DMS53 (cell line): ENCODE measurements around the gene MXRA5.
"Not testable (repeated sequence)": the region's sequence is repeated elsewhere in the genome, so short reads cannot be mapped to it uniquely, and the experiment has no call there.

Experiments
- DNase-seq: peaks from one replicate; lab custom pipeline; 2025; lab: John Stamatoyannopoulos, UW

Gene MXRA5

GRCh38 chrX:3346501-3347259, at the start of gene MXRA5:
Gene MXRA5, minus strand, starts transcription at chrX:3346652. Its CDS starts 2,819 bp downstream, at chrX:3343833.
- no peak for DNase-seq

DNA sequence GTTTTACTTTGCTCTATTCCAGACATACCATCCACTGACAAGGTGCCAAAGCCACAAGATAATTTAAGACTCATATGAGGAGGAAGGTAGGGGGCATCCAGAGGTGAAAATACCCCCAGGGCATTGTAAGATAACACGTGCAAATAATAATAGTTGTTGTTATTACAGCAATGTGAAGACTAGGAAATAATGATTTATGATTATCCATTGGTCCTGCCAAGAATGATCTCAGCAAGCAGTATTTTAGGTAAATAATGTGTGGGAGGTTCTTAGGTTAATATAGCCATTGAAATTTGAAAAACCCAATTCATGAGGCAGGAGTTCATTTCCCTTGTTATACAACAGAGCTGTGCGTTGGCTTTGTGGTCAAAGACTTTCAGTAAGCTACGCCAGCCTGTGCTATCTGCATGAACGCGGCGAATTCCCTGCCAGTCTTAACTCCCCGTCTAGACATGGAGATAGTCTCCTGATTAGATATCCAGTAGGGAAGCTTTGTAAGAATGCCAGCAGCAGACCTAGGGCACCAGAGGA, 47.2 kb upstream of the MXRA5 start:
- no peak for DNase-seq

DNA sequence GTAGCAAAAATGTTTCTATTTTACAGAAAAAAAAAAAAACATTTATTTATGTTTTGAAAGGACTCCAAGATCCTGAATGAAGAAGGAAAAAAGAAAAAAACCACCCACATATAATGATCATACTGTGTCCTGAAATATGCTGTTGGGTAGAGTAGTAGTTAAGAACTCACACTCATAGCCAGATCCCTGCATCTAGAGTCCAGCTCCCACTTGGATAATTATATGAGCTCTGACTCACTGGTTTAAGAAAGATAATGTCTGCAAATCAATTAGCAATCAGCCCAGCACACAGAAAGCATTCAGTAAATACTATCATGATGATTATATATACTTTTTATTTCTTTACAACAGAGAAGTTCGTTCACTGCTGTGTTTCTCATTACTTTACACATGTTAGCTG, 46.7 kb upstream of the MXRA5 start:
- no peak for DNase-seq

- DNase-seq, result no peak
Measured at GRCh38 chrX:3388457-3388856, 42.0 kb upstream of the MXRA5 start.

DNA sequence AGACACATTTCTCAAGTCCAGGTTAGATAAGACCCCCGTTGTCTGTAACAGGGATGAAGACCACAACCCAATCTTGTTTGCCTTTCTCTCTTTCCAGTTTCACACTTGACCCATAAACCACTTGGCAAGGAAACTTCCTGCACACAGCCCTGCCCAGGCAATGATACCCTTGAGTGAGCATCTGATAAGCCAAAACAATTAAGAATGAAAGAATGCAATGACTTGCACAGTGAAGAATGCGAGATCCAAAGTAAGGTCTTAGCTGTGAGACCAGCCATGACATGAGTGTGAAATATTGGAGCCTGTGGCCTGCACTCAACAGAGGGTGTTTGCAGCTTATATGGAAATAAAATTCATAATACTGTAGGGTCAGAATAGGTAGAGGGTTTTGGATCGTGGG, 37.9 kb upstream of the MXRA5 start:
- DNase-seq, result no peak

DNA sequence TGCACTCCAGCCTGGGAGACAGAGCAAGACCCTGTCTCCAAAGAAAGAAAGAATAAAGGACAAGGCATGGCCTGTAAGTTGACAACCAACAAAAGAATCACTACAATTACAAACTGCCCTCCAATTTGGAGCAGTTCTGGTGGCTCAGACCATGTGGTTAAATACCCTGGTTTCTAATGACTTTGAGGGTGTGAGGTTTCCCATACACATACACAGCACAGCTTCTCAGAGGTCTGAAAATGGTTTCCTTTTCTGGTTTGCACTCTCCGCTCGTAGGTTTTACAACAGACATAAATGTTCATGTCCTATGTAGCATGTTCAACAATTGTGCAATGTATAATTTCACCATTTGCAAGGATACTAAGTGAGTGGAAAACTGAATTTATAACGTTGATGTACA, 34.2 kb upstream of the MXRA5 start:
- DNase-seq, result no peak

- no peak for DNase-seq
Measured at GRCh38 chrX:3379111-3379510, 32.7 kb upstream of the MXRA5 start.

- DNase-seq, result no peak
Measured at GRCh38 chrX:3378156-3378555, 31.7 kb upstream of the MXRA5 start.

DNA sequence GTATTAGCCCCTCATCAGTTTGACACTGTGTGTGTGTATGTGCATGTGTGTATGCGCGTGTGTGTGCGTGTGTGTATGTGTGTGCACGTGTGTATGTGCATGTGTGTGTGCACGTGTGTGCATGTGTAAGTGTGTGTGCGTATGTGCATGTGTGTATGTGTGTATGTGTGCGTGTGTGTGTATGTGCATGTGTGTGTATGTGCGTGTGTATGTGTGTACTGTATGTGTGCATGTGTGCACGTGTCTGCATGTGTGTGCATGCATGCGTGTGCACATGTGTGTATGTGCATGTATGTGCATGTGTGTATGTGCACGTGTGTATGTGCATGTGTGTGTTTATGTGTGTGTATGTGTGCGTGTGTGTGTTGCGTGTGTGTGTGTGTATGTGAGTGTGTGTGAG, 31.1 kb upstream of the MXRA5 start:
- no peak for DNase-seq

DNA sequence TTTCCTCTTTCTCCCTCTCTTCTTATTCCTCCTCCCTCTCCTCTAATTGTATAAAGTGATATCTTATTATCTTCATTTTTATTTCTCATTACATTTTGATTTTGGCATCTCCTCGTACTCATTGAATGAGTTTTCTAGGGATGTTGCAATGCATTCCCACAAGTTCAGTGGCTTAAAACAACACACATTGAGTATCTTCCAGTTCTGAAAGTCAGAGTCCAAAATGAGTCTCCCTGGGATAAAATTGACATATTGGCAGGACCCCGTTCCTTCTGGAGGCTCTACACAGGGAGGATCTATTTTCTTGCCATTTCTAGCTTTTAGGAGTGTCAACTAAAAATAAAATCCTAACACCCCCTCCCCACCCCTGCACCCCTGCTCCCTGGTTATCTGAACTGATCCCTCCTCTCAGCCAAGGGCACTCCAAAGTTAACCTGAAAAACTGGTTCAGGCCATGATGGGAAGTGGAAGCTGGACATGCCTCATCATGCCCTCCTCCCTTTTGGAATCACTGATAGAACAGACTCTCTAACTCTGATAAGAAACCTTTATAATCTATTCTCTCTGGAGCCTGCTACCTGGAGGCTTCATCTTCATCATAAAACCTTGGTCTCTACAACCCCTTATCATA, 29.5 kb upstream of the MXRA5 start:
- DNase-seq, result not testable (repeated sequence)

DNA sequence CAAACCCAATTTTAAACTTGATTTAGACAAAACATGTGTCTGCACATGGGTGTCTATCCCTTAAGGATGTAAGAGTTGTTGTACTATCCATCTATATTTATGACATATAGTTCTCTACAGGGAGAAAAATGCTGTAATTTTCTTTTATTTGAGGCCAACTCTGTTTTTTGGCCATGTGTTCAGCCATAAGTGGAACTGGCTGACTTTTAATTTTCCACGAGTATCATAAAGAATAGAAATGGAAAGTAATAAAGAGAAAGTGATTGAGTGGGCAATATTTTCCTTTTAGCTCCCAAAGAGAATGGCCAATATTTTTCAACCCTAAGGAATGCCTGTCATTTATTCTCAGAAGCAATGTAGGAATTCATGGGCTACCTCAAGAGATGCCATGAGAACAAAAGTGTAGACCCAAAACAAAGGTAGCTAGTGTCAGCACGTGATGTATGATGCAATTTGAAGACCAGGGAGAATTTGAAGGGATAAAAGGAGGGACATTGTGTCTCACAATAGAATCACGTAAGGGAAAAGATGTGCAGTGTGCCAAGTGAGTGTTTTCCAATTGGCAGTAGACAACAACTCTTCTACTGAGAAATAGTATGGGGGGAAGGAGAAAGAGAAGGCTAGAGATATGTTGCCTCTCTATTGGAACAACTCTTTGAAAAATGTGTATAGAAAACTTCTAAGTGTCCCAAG, 27.8 kb upstream of the MXRA5 start:
- no peak for DNase-seq

DNA sequence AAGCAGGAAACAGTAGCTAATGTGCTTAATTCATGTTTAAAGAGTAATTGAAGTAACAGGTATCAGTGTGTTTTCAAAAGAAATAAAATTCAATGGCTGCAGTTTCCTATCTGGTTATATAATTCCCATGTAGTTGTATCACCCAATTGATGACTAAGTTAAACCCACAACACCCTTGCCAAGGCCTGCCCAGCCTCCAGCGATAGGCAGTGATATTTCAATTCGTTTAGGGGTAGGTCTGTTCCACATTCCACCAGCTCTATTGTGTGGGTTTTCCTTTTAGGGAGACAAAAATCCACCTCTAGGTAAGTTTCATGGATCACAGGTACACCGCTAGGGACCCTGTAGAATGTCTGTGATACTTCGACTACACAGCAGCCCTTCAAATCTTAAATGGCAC, 24.7 kb upstream of the MXRA5 start:
- DNase-seq, result no peak

DNA sequence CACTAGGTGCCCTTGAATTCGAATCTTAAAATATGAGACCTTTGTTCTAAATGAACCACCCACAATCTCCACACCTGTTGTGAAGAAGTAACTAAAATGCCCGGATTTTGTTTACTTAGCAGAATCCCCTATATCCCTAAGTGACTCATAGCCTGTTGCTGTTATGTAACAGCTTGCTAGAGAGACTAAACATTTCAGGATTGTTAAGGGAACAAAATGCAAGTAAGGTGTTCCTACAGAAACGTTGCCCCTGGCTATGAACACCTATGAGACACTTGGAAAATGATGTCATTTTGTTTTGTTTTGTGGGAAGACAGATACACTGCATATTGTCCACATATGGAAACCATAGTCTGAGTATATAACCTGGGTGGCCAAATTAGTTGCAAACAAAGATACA, 24.2 kb upstream of the MXRA5 start:
- no peak for DNase-seq

DNA sequence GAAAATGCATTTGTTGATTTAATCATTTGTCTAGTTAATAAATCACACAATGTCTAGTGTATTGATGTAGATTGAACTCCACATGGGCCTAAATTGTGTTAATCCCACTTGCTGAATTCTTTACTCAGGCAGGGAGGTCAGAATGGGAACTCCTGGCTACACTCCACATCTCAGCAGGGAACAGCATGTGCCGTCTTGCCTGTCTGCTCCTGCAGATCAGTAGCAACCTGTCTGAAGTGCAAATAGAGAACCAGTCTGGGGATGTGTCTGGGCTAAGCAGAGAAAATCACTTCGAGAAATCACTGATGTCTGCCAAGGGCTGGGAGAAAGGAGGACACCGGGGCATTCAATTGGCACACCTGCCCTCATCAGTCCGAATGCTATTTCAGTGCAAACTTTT, 16.5 kb upstream of the MXRA5 start:
- DNase-seq, result no peak

DNA sequence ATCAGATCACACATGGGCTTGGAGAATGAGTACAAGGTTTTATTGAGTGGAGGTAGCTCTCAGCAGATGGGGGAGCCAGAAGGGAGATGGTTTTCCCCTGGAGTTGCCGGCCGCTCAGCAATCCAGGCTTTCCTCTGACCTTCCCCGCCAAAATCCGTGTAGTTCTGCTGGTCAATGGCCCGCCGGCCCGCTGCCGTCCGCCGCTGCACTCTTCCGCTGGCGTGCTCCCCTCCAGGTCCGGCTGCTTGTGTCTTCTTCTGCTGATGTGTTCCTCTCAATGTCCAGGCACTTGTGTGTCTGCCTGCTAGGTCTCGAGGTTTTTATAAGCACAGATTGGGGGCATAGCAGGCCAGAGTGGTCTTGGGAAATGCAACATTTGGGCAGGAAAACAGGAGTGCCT, 14.4 kb upstream of the MXRA5 start:
- no peak for DNase-seq

GRCh38 chrX:3352741-3353140, 6.3 kb upstream of the MXRA5 start:
- not testable (repeated sequence) for DNase-seq

- no peak for DNase-seq
Measured at GRCh38 chrX:3351276-3351675, 4.8 kb upstream of the MXRA5 start.

DNA sequence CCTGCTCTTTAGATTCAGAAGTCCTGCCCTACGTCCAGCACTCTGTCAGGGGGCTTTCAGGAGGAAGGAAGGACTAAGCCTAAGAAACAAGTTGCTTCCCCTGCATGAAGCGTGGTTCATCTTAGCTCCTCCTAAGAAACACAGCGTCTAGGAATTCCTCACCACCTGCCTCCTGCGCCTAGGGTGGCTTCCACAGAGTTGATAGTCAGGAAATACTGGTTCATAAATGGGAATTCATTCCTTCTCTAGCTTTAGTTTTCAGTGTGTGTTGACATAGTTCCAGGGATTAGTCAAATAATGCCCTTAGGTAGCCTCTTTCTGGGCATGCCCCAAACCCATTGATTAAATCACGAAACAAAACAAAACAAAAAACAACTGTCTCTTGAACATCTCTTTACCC, 1.7 kb upstream of the MXRA5 start:
- no peak for DNase-seq

GRCh38 chrX:3345281-3346191, 916 bp downstream of the MXRA5 start:
- DNase-seq, result no peak

DNA sequence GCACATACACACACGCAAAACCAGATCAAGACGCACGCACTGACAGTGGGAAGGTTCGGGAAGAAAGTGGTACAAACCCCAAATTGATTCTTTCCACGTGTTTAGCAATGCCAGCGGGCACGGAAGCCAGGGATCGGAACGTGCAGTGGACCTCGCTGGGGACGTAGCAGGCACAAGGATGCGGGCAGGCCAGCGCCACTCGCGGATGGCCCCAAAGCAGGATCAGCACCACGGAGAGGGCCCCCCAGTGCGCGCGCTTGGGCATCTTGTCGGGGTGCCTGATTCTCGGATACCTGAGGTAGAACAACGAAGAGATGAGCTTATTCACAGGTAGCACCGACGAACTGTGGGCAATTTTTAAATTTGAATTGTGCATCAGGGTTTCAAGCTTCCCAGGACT, 2.9 kb downstream of the MXRA5 start:
- DNase-seq, result not testable (repeated sequence)

- DNase-seq, result no peak
Measured at GRCh38 chrX:3340016-3340415, 6.4 kb downstream of the MXRA5 start.

DNA sequence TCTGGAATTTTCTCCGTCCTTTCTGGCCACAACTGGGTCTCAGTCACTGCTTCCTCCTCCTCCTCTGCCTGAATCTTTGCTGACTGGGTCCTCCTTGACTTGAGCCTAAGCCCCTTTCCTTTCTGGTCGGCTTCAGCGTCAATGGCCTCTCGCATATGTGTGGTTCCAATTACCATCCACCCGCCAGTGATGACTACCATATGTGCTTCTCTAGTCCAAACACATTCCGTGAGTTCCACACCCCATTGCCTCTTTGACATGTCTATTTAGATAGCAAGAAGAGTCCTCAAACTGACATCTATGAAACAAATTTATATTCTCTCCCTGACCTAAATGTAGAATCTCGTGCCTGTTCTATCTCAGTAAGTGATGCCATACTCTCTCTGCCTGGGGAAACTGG, 19.8 kb downstream of the MXRA5 start:
- DNase-seq, result no peak
